Measurements from ENCODE around the gene RET. TPM values are rescaled to one million over a fixed set of nuclear protein-coding genes. Genes with fewer than 3 reads are reported as not detected.

Gene RET
- total and polyA plus RNA-seq, 2 donors from 2014 or later, result 1.1 to 3.1 TPM

DNA sequence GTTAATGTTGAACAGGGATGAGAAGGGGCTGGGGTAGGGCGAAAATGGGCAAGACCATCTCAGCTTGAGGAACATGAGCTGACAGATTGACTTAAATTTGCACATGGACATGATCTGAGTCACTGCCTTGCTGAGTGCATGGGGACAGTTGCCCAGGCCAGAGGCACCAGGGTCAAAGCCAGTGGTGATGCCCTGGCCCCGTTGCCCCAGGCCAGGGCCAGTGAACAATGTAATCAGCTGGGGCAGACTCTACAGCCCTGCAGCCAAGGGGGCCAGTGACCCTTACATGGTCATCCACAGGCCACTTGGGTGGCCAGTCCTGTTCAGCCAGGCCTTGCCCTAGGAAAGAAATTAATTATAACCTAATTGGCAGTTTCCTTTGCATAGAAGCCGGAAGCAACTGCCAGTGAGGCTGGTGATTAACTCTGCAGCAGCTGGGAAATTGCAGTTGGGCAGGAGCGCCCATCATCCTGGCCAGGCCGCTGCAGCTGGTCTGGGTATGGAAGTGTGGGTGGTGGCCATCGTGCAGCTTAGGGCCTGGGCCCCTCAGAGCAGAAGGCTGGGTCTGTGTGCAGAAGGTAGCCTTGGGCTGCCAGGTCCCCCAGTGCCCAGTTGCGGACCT is 9.6 kb downstream of the RET start:
- TF ChIP-seq, protein P1, sequence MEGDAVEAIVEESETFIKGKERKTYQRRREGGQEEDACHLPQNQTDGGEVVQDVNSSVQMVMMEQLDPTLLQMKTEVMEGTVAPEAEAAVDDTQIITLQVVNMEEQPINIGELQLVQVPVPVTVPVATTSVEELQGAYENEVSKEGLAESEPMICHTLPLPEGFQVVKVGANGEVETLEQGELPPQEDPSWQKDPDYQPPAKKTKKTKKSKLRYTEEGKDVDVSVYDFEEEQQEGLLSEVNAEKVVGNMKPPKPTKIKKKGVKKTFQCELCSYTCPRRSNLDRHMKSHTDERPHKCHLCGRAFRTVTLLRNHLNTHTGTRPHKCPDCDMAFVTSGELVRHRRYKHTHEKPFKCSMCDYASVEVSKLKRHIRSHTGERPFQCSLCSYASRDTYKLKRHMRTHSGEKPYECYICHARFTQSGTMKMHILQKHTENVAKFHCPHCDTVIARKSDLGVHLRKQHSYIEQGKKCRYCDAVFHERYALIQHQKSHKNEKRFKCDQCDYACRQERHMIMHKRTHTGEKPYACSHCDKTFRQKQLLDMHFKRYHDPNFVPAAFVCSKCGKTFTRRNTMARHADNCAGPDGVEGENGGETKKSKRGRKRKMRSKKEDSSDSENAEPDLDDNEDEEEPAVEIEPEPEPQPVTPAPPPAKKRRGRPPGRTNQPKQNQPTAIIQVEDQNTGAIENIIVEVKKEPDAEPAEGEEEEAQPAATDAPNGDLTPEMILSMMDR (IDR thresholded peaks at IDR 0.05; ENCODE audit: borderline replicate concordance, extremely low read depth, insufficient read depth), result no peak
- H3K4me1 ChIP-seq (ENCODE audit: control insufficient read depth in 2 of 3, insufficient read depth in 2 of 3, low read depth in 1 of 3, low read length in 3 of 3), result no peaks in the 10 kb centered on the region
- H3K9ac ChIP-seq (ENCODE audit: low read length in 3 of 3), result no peak overlapping the region
- FAIRE-seq (no peak), DNase-seq (no peak)
- no peaks in the 10 kb centered on the region for H3K27me3 ChIP-seq (ENCODE audit: control insufficient read depth, insufficient read depth, low read length)
- intact Hi-C loops (cut with DNase I), result loop anchor here (10.0 kb wide), 1 partner anchor 212 kb away; no protein-coding TSS in a partner anchor
- no peak overlapping the region for H3K27ac ChIP-seq (ENCODE audit: low read depth in 2 of 2, low read length in 2 of 2)
- H3K9me3 ChIP-seq (ENCODE audit: control insufficient read depth in 2 of 3, insufficient read depth in 1 of 3, low read length in 3 of 3), result no peaks in the 10 kb centered on the region
- H3K4me3 ChIP-seq (ENCODE audit: low read length in 3 of 3), result no peak overlapping the region
- no peaks in the 10 kb centered on the region for H3K36me3 ChIP-seq (ENCODE audit: control insufficient read depth in 2 of 3, insufficient read depth in 3 of 3, low read length in 3 of 3)

DNA sequence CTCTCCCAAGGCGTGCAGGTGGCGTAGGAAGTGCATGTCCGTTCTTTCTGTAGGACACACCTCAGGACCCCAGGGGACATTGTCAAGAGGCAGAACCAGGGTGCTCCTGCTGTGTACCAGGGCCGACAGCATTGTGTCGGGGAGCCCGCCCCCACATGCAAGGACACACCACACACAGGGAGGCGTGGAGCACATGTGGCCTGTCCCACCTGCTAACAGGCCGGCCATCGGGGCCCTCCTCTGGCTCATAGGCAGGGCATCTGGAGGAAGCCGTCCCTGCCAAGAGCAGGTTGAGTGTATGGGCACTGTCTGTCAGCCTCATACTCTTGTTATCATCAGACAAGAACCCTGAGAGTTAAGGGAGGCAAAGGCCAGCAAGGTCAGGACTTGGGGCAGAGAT is 12.7 kb downstream of the RET start:
- FAIRE-seq, result no peak
- intact Hi-C loops (cut with DNase I), result loop anchor here (10.0 kb wide), 1 partner anchor 215 kb away; no protein-coding TSS in a partner anchor

DNA sequence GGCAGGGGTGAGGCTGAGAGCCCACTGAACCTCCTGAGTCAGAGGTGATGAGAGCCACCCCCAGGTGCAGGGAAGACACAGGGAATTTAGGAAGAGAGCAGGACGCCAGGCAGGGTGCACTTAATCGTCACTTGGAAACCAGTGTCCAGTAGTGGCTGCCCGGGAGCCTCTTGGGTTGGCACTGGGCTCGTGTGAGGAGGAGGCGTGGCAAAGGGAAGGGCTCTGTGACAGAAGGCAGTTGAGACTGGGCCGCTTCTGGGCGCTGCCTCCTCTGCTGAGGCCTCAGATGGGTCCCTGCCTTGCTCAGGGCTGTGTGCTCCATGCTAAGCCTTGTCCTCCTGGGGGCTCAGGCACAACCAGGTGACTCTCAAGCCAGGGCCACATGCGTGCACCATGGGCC is 13.3 kb downstream of the RET start:
- intact Hi-C loops (cut with DNase I), result no loop called here
- TF ChIP-seq, protein P1 (IDR thresholded peaks at IDR 0.05; ENCODE audit: borderline replicate concordance, extremely low read depth, insufficient read depth), result no peak
- DNase-seq, result no peak
- Histone ChIP-seq H3K9ac (ENCODE audit: low read length in 3 of 3) (no peak overlapping the region), H3K36me3 (ENCODE audit: control insufficient read depth in 2 of 3, insufficient read depth in 3 of 3, low read length in 3 of 3) (no peaks in the 10 kb centered on the region), H3K4me1 (ENCODE audit: control insufficient read depth in 2 of 3, insufficient read depth in 2 of 3, low read depth in 1 of 3, low read length in 3 of 3) (no peaks in the 10 kb centered on the region), H3K9me3 (ENCODE audit: control insufficient read depth in 2 of 3, insufficient read depth in 1 of 3, low read length in 3 of 3) (no peaks in the 10 kb centered on the region), H3K27me3 (ENCODE audit: control insufficient read depth, insufficient read depth, low read length) (no peaks in the 10 kb centered on the region), H3K4me3 (ENCODE audit: low read length in 3 of 3) (no peak overlapping the region), H3K27ac (ENCODE audit: low read depth in 2 of 2, low read length in 2 of 2) (no peak overlapping the region)
- FAIRE-seq, result no peak

More for the DNA sequence above, 12.7 kb downstream of the RET start:
- Histone ChIP-seq H3K9me3 (ENCODE audit: control insufficient read depth in 2 of 3, insufficient read depth in 1 of 3, low read length in 3 of 3) (no peaks in the 10 kb centered on the region), H3K27me3 (ENCODE audit: control insufficient read depth, insufficient read depth, low read length) (no peaks in the 10 kb centered on the region), H3K4me3 (ENCODE audit: low read length in 3 of 3) (no peak overlapping the region), H3K27ac (ENCODE audit: low read depth in 2 of 2, low read length in 2 of 2) (no peak overlapping the region), H3K36me3 (ENCODE audit: control insufficient read depth in 2 of 3, insufficient read depth in 3 of 3, low read length in 3 of 3) (no peaks in the 10 kb centered on the region), H3K4me1 (ENCODE audit: control insufficient read depth in 2 of 3, insufficient read depth in 2 of 3, low read depth in 1 of 3, low read length in 3 of 3) (no peaks in the 10 kb centered on the region), H3K9ac (ENCODE audit: low read length in 3 of 3) (no peak overlapping the region)
- no peak for DNase-seq
- TF ChIP-seq, protein P1 (IDR thresholded peaks at IDR 0.05; ENCODE audit: borderline replicate concordance, extremely low read depth, insufficient read depth), result no peak

DNA sequence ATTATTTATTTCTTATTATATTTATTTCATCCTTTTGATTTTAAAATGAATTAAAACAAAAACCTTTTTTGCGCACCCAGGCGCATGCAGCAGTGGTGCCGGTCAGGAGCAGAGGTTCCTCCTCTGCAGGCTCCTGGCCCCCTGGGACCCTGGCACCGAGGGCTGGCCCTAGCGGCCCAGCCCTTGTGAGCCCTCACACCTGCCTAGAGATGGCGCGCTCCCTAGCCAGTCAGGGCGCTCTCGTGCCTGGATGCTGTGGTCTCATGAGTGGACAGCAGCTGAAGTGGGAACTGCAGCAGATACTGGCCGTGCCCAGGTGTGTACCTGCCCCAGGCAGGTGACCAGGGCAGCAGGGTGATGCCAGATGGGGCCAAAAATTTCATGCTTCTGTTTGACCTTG is 13.8 kb downstream of the RET start:
- Histone ChIP-seq H3K27ac (ENCODE audit: low read depth in 2 of 2, low read length in 2 of 2) (no peak overlapping the region), H3K9me3 (ENCODE audit: control insufficient read depth in 2 of 3, insufficient read depth in 1 of 3, low read length in 3 of 3) (no peaks in the 10 kb centered on the region), H3K36me3 (ENCODE audit: control insufficient read depth in 2 of 3, insufficient read depth in 3 of 3, low read length in 3 of 3) (no peaks in the 10 kb centered on the region), H3K9ac (ENCODE audit: low read length in 3 of 3) (no peak overlapping the region), H3K4me3 (ENCODE audit: low read length in 3 of 3) (no peak overlapping the region), H3K4me1 (ENCODE audit: control insufficient read depth in 2 of 3, insufficient read depth in 2 of 3, low read depth in 1 of 3, low read length in 3 of 3) (no peaks in the 10 kb centered on the region), H3K27me3 (ENCODE audit: control insufficient read depth, insufficient read depth, low read length) (no peaks in the 10 kb centered on the region)
- intact Hi-C loops (cut with DNase I), result no loop called here
- FAIRE-seq, result no peak
- TF ChIP-seq, protein P1 (IDR thresholded peaks at IDR 0.05; ENCODE audit: borderline replicate concordance, extremely low read depth, insufficient read depth), result no peak
- DNase-seq, result no peak
